OCI-LY7 (cell line): Measurements from ENCODE around the gene VWDE. TPM values are rescaled to one million over a fixed set of nuclear protein-coding genes. Genes with fewer than 3 reads are reported as not detected.

Experiments used
- BruUV-seq: library from RNA; stranded (reverse); fragments of 400-500 nt; replicated peaks from 2 replicates; lab custom pipeline; 2021; lab: Mats Ljungman, UMichigan
- CTCF ChIA-PET: fragments of 300-600 bp; sonication (Branson Sonifier 250); formaldehyde crosslinking; loops from one replicate; lab custom pipeline; 2022; ENCODE audit warnings: antibody characterized with exemption; ENCODE audit not compliant: unreplicated experiment; lab: Charles Lee
- POLR2A ChIA-PET: fragments of 300-600 bp; sonication (Branson Sonifier 250); formaldehyde crosslinking; loops from one replicate; lab custom pipeline; 2022; ENCODE audit warnings: antibody characterized with exemption; lab: Charles Lee
- DNase-seq: peaks from one replicate; pipeline ENCODE4 v3.0.0-alpha.2; 2015; ENCODE audit warnings: low spot score
- H2AFZ ChIP-seq: fragments of 200-600 bp; sonication (generic), shearing (Covaris generic); 2 replicates; pipeline ENCODE4 v1.6.1; 2014; ENCODE audit warnings: mild to moderate bottlenecking, antibody characterized with exemption, low read length, moderate library complexity
- H3K27ac ChIP-seq: fragments of 200-600 bp; sonication (generic); 2 replicates; pipeline ENCODE4 v1.5.1; 2014; ENCODE audit warnings: mixed run types, low read depth, mild to moderate bottlenecking, moderate library complexity, low read length, inconsistent platforms; ENCODE audit not compliant: poor library complexity, severe bottlenecking
- H3K36me3 ChIP-seq: fragments of 200-600 bp; sonication (generic); 2 replicates; pipeline ENCODE4 v1.6.1; 2014; ENCODE audit warnings: mild to moderate bottlenecking, antibody characterized with exemption, low read length, moderate library complexity, mixed read lengths; ENCODE audit not compliant: insufficient read depth
- H3K4me1 ChIP-seq: fragments of 200-600 bp; sonication (generic); 2 replicates; pipeline ENCODE4 v1.5.1; 2014; ENCODE audit warnings: mild to moderate bottlenecking, low read length; ENCODE audit not compliant: insufficient read depth, poor library complexity, severe bottlenecking
- H3K4me2 ChIP-seq: fragments of 200-600 bp; sonication (generic); 2 replicates; pipeline ENCODE4 v1.6.1; 2014; ENCODE audit warnings: mild to moderate bottlenecking, low read length
- H3K4me3 ChIP-seq: fragments of 200-600 bp; sonication (generic); 2 replicates; pipeline ENCODE4 v1.5.1; 2014; ENCODE audit warnings: mild to moderate bottlenecking, low read depth, low read length; ENCODE audit not compliant: poor library complexity, severe bottlenecking
- H3K79me2 ChIP-seq: fragments of 200-600 bp; sonication (generic); 2 replicates; pipeline ENCODE4 v1.6.1; 2016; ENCODE audit warnings: low read depth, mild to moderate bottlenecking, low read length, moderate library complexity, mixed read lengths; ENCODE audit not compliant: insufficient read depth
- H3K9me2 ChIP-seq: fragments of 200-600 bp; sonication (generic); 2 replicates; pipeline ENCODE4 v1.6.1; 2016; ENCODE audit warnings: mild to moderate bottlenecking, low read length, mixed read lengths; ENCODE audit not compliant: insufficient read depth
- H3K9me3 ChIP-seq: fragments of 200-600 bp; sonication (generic); 2 replicates; pipeline ENCODE4 v1.6.1; 2014; ENCODE audit warnings: mild to moderate bottlenecking, mixed run types, low read length, mixed read lengths
- H4K20me1 ChIP-seq: fragments of 200-600 bp; sonication (generic); 2 replicates; pipeline ENCODE4 v1.6.1; 2014; ENCODE audit warnings: mild to moderate bottlenecking, antibody characterized with exemption, low read length, moderate library complexity, mixed read lengths; ENCODE audit not compliant: insufficient read depth
- CTCF ChIP-seq: fragments of 200-600 bp; sonication (generic); conservative IDR thresholded peaks from 2 replicates; pipeline ENCODE4 v1.5.1; 2014; ENCODE audit warnings: mild to moderate bottlenecking, antibody characterized with exemption, low read length, moderate library complexity, mixed read lengths
- EZH2phosphoT487 ChIP-seq: fragments of 200-600 bp; sonication (generic); IDR thresholded peaks from 2 replicates; pipeline ENCODE4 v1.6.1; 2018; ENCODE audit warnings: low read depth, borderline replicate concordance, mild to moderate bottlenecking, mixed run types, antibody characterized with exemption, low read length, moderate library complexity, mixed read lengths
- intact Hi-C: fragments of 100-400 bp; cut with micrococcal nuclease; formaldehyde crosslinking; loops from one replicate; pipeline ENCODE4 v1.10.0; 2022; ENCODE audit not compliant: unreplicated experiment
- total RNA-seq, 2 experiments: library from RNA; depleted of rRNA in 1 of 2; stranded (reverse); fragments of >200 nt in 1 of 2; shearing (Covaris generic) in 1 of 2; gene quantifications; 2 replicates each; pipeline ENCODE4 v1.2.3, GENCODE V29; 2014 to 2022

Gene VWDE
- total RNA-seq, 2 experiments from 2014 or later, result not detected

GRCh38 chr7:12423997-12424745 is 20.5 kb upstream of the VWDE start:
- Histone ChIP-seq H3K79me2 (no peaks in the 10 kb centered on the region), H3K4me3 (no peak overlapping the region), H2AFZ (no peak overlapping the region), H3K36me3 (no peaks in the 10 kb centered on the region), H3K27ac (no peak overlapping the region), H3K9me2 (no peaks in the 10 kb centered on the region), H3K9me3 (no peaks in the 10 kb centered on the region), H3K4me2 (no peak overlapping the region), H4K20me1 (no peaks in the 10 kb centered on the region), H3K4me1 (no peaks in the 10 kb centered on the region)
- BruUV-seq, result no TSS peak
- intact Hi-C loops, result no loop called here
- no peak for DNase-seq
- CTCF ChIA-PET, result no interaction called here
- TF ChIP-seq EZH2phosphoT487 (no peak), CTCF (no peak)
- POLR2A ChIA-PET, result interaction anchor here (0.6 kb wide), 1 partner anchor 8 kb away, joined by 3 read pairs; no protein-coding TSS in a partner anchor

- H3K79me2 ChIP-seq, result no peaks in the 10 kb centered on the region
- H2AFZ ChIP-seq, result no peak overlapping the region
- no peak overlapping the region for H3K27ac ChIP-seq
- H3K9me2 ChIP-seq, result no peaks in the 10 kb centered on the region
- no peak overlapping the region for H3K4me3 ChIP-seq
- BruUV-seq, result no TSS peak
- ChIA-PET POLR2A (interaction anchor here (0.6 kb wide), 1 partner anchor 8 kb away, joined by 3 read pairs; no protein-coding TSS in a partner anchor), CTCF (no interaction called here)
- intact Hi-C loops, result no loop called here
- H3K9me3 ChIP-seq, result no peaks in the 10 kb centered on the region
- H3K4me1 ChIP-seq, result no peaks in the 10 kb centered on the region
- DNase-seq, result no peak
- H4K20me1 ChIP-seq, result no peaks in the 10 kb centered on the region
- H3K36me3 ChIP-seq, result no peaks in the 10 kb centered on the region
- no peak for TF ChIP-seq CTCF
- no peak for TF ChIP-seq EZH2phosphoT487
- H3K4me2 ChIP-seq, result no peak overlapping the region
Measured at GRCh38 chr7:12423355-12423996, 19.8 kb upstream of the VWDE start.
